Measurements from ENCODE around the gene BICD1. TPM values are rescaled to one million over a fixed set of nuclear protein-coding genes. Genes with fewer than 3 reads are reported as not detected.
"Not testable (repeated sequence)": the region's sequence is repeated elsewhere in the genome, so short reads cannot be mapped to it uniquely, and the experiment has no call there.

BICD1 gene
- total and polyA plus RNA-seq, 2 of the 13 experiments (the other 11 are each of a cell fraction or from before 2014, with no cell fraction given) = 4.5 to 5.2 TPM

DNA sequence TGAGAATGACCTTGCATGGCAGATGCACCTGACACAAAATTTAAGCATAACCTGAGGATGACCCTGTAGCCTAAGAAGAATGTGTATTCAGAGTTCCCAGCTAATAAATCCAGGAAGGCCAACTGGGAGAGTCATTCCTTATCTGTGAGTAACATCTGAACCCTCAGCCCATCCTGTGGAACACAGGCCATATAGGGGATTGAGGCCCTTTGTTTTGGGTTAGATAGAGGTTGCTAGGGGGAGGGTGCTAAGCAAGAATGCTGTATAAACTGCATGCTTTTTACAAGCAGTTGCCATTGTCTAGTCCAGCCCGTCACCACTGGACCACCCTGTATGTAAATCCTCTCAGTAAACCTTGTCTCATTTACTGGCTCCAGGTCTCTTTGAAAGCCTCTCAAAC lies 77.0 kb downstream of the BICD1 start:
- Histone ChIP-seq H2AFZ (ENCODE audit: low read length) (no peak overlapping the region), H3K4me3 (replicated peaks in 1 of 3; ENCODE audit: insufficient read depth in 1 of 3, low read depth in 2 of 3, low read length in 3 of 3) (no peak overlapping the region), H3K4me2 (ENCODE audit: low read depth, low read length) (no peak overlapping the region), H3K36me3 (replicated peaks in 1 of 2; ENCODE audit: control insufficient read depth in 1 of 2, insufficient read depth in 2 of 2, low read length in 2 of 2) (no peaks in the 10 kb centered on the region), H3K4me1 (ENCODE audit: insufficient read depth, low read length) (peaks cover 8% of the 10 kb centered on the region), H3K9me3 (ENCODE audit: low read length) (no peaks in the 10 kb centered on the region), H3K27me3 (ENCODE audit: control insufficient read depth in 1 of 2, insufficient read depth in 2 of 2, low read length in 2 of 2) (no peaks in the 10 kb centered on the region), H3K79me2 (ENCODE audit: insufficient read depth, low read length) (no peaks in the 10 kb centered on the region), H3K27ac (ENCODE audit: extremely low read length, insufficient read depth, low read length) (no peak overlapping the region), H4K20me1 (ENCODE audit: insufficient read depth, low read length) (no peaks in the 10 kb centered on the region), H3K9ac (ENCODE audit: insufficient read depth, low read depth, low read length) (no peak overlapping the region)
- DNase-seq (ENCODE audit: low spot score) (peak; percentile 48), FAIRE-seq (no peak), ATAC-seq (peak; percentile 45)
- no TSS peak for BruUV-seq (replicated peaks)
- ChIA-PET CTCF (ENCODE audit: low intra/inter-chr PET ratio, low total read pairs) (no interaction called here), POLR2A (no interaction called here)
- in situ Hi-C loops (cut with HindIII; ENCODE audit: extremely low pct_ligation_motif_present, low pct_unique_long_range_greater_than_20kb) = no loop called here
- 100% methylated on average over 1 of the region's 1 CpG for whole genome bisulfite sequencing (ENCODE audit: low lambda C conversion rate)
- intact Hi-C loops (cut with micrococcal nuclease; ENCODE audit: unreplicated experiment) = no loop called here
- TF ChIP-seq AKAP8 (CRISPR knock-in tag; IDR thresholded peaks at IDR 0.05) = no peak
- no peak for TF ChIP-seq MATR3 (CRISPR knock-in tag; IDR thresholded peaks at IDR 0.05)
- TF ChIP-seq ZNF558 (CRISPR knock-in tag; IDR thresholded peaks at IDR 0.05; ENCODE audit: borderline replicate concordance) = no peak
- TF ChIP-seq, protein P1, sequence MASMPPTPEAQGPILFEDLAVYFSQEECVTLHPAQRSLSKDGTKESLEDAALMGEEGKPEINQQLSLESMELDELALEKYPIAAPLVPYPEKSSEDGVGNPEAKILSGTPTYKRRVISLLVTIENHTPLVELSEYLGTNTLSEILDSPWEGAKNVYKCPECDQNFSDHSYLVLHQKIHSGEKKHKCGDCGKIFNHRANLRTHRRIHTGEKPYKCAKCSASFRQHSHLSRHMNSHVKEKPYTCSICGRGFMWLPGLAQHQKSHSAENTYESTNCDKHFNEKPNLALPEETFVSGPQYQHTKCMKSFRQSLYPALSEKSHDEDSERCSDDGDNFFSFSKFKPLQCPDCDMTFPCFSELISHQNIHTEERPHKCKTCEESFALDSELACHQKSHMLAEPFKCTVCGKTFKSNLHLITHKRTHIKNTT (CRISPR knock-in tag; IDR thresholded peaks at IDR 0.05) = no peak
- 0 out of 2 replicates have a peak, but pooled peaks have one; percentile 22 for TF ChIP-seq SRF (IDR thresholded peaks at IDR 0.05; ENCODE audit: low read depth, low read length)

DNA sequence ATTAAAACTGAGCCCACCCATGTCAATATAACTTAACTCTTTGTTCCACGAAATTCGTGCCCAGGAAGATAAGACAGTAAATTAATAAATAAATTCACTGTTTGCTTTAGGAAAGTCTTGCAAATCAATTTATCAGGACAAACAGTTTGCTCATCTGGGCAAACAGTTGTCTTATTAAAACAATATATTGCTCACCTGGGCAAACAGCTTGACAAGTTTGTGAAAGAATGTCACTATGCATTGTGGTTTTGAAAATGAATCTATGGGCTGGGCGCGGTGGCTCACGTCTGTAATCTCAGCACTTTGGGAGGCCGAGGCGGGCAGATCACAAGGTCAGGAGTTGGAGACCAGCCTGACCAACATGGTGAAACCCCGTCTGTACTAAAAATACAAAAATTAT lies 80.5 kb downstream of the BICD1 start:
- H3K9me3 ChIP-seq (ENCODE audit: low read length); BruUV-seq (replicated peaks); H3K9ac ChIP-seq (ENCODE audit: insufficient read depth, low read depth, low read length); H3K79me2 ChIP-seq (ENCODE audit: insufficient read depth, low read length); H3K27ac ChIP-seq (ENCODE audit: extremely low read length, insufficient read depth, low read length); intact Hi-C loops (cut with micrococcal nuclease; ENCODE audit: unreplicated experiment); H3K4me3 ChIP-seq (replicated peaks in 1 of 3; ENCODE audit: insufficient read depth in 1 of 3, low read depth in 2 of 3, low read length in 3 of 3); H3K4me2 ChIP-seq (ENCODE audit: low read depth, low read length); H3K4me1 ChIP-seq (ENCODE audit: insufficient read depth, low read length); H3K36me3 ChIP-seq (replicated peaks in 1 of 2; ENCODE audit: control insufficient read depth in 1 of 2, insufficient read depth in 2 of 2, low read length in 2 of 2); in situ Hi-C loops (cut with HindIII; ENCODE audit: extremely low pct_ligation_motif_present, low pct_unique_long_range_greater_than_20kb); H3K27me3 ChIP-seq (ENCODE audit: control insufficient read depth in 1 of 2, insufficient read depth in 2 of 2, low read length in 2 of 2); POLR2A ChIA-PET; CTCF ChIA-PET (ENCODE audit: low intra/inter-chr PET ratio, low total read pairs); H2AFZ ChIP-seq (ENCODE audit: low read length); FAIRE-seq; H4K20me1 ChIP-seq (ENCODE audit: insufficient read depth, low read length): not testable (repeated sequence)
- WGBS (ENCODE audit: low lambda C conversion rate) = 29% methylated on average over 8 of the region's 8 CpGs
- DNase-seq (ENCODE audit: low spot score) (peak; percentile 82), ATAC-seq (peak; percentile 58)
- peak; percentile 43 for TF ChIP-seq TCF7 (IDR thresholded peaks at IDR 0.05; ENCODE audit: low read depth)
- peak; percentile 41; the same call in 1 of the 2 replicates for TF ChIP-seq ONECUT2 (CRISPR knock-in tag; IDR thresholded peaks at IDR 0.05)
- TF ChIP-seq HMG20A (CRISPR knock-in tag; IDR thresholded peaks at IDR 0.05; ENCODE audit: borderline replicate concordance) = peak; percentile 42; the same call in 1 of the 2 replicates
- TF ChIP-seq ATF3 (CRISPR knock-in tag; IDR thresholded peaks at IDR 0.05) = 0 out of 2 replicates have a peak, but pooled peaks have one; percentile 28
- peak; percentile 75; the same call in 1 of the 2 replicates for TF ChIP-seq CBFB (CRISPR knock-in tag; IDR thresholded peaks at IDR 0.05)
- peak; percentile 30; the same call in 1 of the 2 replicates for TF ChIP-seq GATAD2A (CRISPR knock-in tag; IDR thresholded peaks at IDR 0.05)
- TF ChIP-seq, protein P2, sequence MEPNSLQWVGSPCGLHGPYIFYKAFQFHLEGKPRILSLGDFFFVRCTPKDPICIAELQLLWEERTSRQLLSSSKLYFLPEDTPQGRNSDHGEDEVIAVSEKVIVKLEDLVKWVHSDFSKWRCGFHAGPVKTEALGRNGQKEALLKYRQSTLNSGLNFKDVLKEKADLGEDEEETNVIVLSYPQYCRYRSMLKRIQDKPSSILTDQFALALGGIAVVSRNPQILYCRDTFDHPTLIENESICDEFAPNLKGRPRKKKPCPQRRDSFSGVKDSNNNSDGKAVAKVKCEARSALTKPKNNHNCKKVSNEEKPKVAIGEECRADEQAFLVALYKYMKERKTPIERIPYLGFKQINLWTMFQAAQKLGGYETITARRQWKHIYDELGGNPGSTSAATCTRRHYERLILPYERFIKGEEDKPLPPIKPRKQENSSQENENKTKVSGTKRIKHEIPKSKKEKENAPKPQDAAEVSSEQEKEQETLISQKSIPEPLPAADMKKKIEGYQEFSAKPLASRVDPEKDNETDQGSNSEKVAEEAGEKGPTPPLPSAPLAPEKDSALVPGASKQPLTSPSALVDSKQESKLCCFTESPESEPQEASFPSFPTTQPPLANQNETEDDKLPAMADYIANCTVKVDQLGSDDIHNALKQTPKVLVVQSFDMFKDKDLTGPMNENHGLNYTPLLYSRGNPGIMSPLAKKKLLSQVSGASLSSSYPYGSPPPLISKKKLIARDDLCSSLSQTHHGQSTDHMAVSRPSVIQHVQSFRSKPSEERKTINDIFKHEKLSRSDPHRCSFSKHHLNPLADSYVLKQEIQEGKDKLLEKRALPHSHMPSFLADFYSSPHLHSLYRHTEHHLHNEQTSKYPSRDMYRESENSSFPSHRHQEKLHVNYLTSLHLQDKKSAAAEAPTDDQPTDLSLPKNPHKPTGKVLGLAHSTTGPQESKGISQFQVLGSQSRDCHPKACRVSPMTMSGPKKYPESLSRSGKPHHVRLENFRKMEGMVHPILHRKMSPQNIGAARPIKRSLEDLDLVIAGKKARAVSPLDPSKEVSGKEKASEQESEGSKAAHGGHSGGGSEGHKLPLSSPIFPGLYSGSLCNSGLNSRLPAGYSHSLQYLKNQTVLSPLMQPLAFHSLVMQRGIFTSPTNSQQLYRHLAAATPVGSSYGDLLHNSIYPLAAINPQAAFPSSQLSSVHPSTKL (CRISPR knock-in tag; IDR thresholded peaks at IDR 0.05) = peak; percentile 30; the same call in 1 of the 2 replicates
- peak; percentile 49; the same call in 1 of the 2 replicates for TF ChIP-seq NCOA2 (CRISPR knock-in tag; IDR thresholded peaks at IDR 0.05)
- peak; percentile 54; the same call in 1 of the 2 replicates for TF ChIP-seq FOSL1 (CRISPR knock-in tag; IDR thresholded peaks at IDR 0.05; ENCODE audit: borderline replicate concordance)
- TF ChIP-seq GFI1 (CRISPR knock-in tag; IDR thresholded peaks at IDR 0.05; ENCODE audit: borderline replicate concordance) = peak; percentile 66; the same call in 1 of the 2 replicates

Measured in HepG2 (cell line).